ENCODE measurements around the gene ANKMY1.

Gene ANKMY1

GRCh38 chr2:240431661-240432424 lies 125.9 kb downstream of the ANKMY1 start:
- no peak for DNase-seq

DNA sequence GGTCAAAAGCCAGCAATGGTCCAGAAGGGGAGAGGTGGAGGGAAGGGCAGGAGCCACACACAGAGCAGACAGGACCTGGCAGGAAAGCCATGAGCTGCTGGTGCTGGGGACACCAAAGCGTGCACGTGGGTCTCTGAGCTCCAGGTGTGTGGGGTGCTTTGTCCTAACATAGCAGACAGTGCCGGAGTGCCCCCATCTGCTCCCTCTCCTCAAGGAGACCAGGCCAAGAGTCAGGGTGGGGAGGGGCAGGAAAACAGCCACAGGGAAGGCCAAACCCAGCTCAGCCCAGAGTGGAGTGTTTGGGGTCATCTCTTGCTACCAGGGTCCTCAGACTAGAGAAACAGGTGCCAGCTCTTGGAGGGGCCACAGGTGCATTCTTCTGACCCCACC lies 126.5 kb downstream of the ANKMY1 start:
- DNase-seq = no peak

DNA sequence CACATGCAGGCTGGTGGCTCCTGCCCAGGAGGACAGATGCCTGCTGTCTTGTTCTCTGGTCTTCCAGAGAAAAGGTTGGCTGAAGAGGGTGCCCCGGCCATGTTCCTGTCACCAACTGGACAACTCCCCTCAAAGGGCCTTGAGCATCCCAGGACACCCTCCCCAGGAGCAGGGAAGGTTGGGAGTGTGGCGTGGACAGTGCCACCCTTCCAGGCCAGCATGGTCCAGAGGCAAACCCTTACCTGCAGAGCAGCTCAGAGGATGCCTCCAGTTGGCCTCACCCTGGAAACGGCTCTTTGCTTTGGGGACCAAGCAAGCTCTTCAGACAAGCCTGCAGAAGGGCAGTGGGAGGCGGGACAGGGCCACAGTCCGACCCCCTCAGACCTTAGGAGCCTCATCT lies 127.2 kb downstream of the ANKMY1 start:
- no peak for DNase-seq

DNA sequence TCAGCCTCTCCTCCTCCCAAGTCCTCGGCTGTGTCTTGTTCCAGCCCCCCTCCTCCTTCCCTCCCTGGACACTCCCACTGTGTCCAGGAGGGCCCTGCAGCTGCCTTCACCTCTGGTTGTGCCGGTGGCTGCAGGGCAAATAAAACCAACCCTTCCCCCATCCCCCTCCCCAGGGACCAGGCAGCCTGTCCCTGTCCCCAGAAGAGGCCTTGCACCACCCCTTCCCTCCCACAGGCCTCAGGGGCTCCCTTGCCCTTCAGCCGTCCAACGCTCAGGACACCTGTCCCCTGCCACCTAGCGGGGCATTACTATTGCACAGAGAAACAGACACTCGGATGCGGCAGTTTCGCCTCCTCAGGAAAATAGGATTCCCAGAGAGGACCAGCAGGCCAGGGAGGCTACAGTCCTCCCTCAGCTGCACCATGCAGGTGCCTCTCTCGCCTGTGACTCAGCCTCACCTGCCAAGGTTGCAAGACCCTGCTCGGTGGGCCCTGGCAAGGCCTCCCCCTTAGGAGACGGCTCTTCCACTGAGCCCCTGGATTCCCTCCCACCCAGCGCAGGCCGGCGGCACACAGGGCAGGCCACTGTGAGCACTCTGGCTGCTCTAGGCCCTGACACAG lies 127.8 kb downstream of the ANKMY1 start:
- no peak for DNase-seq
